ENCODE measurements around the gene SENP1.

- TF ChIP-seq CTCF (conservative IDR thresholded peaks at IDR 0.05; ENCODE audit: low read length) = no peak
- no peak for TF ChIP-seq EZH2phosphoT487 (IDR thresholded peaks at IDR 0.05; ENCODE audit: borderline replicate concordance)
Measured at GRCh38 chr12:48115957-48116356, 10.1 kb upstream of the SENP1 start.

All from Loucy (cell line).